ENCODE measurements around the gene COX4I1. TPM values are rescaled to one million over a fixed set of nuclear protein-coding genes. Genes with fewer than 3 reads are reported as not detected.

Gene COX4I1
- 286 and 308 TPM in 2 replicates for total RNA-seq

DNA sequence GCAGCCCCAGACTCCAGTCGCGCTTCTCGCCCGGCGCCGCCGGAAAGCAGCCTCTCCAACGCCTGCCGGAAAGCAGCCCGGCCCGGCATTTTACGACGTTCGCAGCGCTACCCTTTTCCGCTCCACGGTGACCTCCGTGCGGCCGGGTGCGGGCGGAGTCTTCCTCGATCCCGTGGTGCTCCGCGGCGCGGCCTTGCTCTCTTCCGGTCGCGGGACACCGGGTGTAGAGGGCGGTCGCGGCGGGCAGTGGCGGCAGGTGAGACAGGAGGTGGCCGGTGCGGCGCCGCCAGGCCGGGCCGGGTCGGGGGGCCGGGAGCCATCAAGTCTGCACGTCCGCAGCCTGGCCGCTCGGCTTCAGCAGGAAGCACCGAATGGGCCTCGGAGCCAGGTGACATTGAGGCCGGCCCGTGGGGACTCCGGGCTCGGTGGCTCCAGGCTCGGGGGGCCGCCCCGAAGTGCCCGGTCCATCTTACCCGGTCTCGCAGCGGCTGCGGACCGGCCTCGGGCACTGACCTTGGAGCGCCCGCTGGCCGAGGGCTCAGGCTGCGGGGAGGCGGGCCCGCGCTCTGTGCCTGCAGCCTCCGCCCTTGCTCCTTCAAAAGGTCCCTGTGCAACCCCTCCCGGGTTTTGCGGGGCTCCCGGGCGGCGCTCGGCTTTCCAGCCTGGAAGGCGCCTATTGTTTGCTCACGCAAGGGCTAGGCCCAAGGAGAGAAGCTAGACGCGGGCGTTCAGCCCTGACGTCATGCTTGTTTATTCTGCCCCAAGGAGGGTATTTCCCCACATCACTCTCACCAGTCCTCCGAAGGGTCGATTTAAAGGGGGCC is at the start of gene COX4I1, which contains the start of gene EMC8:
TSS of gene COX4I1 (plus strand) at position 199 of the 824 bp plus-strand sequence. CDS start 1,511 bp downstream, outside the sequence.
TSS of gene EMC8 (minus strand) at position 48 of the 824 bp plus-strand sequence. CDS start 249 bp downstream, outside the sequence.

GRCh38 chr16:85750827-85751697 is 48.4 kb upstream of the COX4I1 start, which contains the start of gene C16orf74:
Gene C16orf74 (minus strand): TSS chr16:85751096. CDS start chr16:85735217, 15,879 bp downstream.

Small RNA genes lying within 50 kb of the gene (small RNA-seq; reads per million reads assigned to genes)
- gene RNU1-103P = not detected

Other genes with a start within 250 kb of the COX4I1 start
- 22.0 and 23.9 TPM in 2 replicates for gene GSE1, start 186.4 kb upstream of the COX4I1 start, total RNA-seq
- gene GINS2, start 110.7 kb upstream of the COX4I1 start, total RNA-seq = 4.7 and 5.9 TPM in 2 replicates
- gene C16orf74, start 48.6 kb upstream of the COX4I1 start, total RNA-seq = 11.8 and 29.0 TPM in 2 replicates
- gene EMC8, start 151 bp upstream of the COX4I1 start, total RNA-seq = 25.5 and 28.3 TPM in 2 replicates
- gene IRF8, start 99.5 kb downstream of the COX4I1 start, total RNA-seq = 0.11 TPM in 1 of 2 replicates, not detected in the other

Data from placental epithelial cell (primary cell).